ENCODE data around the gene TMEM191C. TPM values are rescaled to one million over a fixed set of nuclear protein-coding genes. Genes with fewer than 3 reads are reported as not detected.

TMEM191C gene
- total and polyA plus RNA-seq, 2 of the 13 experiments (the other 11 are each of a cell fraction or from before 2014, with no cell fraction given) = 1.2 to 2.9 TPM

- TF ChIP-seq NFE2L1 (CRISPR knock-in tag; IDR thresholded peaks at IDR 0.05; ENCODE audit: borderline replicate concordance) (no peak), PBX3 (CRISPR knock-in tag; IDR thresholded peaks at IDR 0.05; ENCODE audit: borderline replicate concordance) (no peak), PLSCR1 (CRISPR knock-in tag; IDR thresholded peaks at IDR 0.05; ENCODE audit: borderline replicate concordance) (no peak), NRL (CRISPR knock-in tag; IDR thresholded peaks at IDR 0.05; ENCODE audit: borderline replicate concordance) (peak; percentile 44), SNAPC2 (CRISPR knock-in tag; IDR thresholded peaks at IDR 0.05) (no peak), UBTF (CRISPR knock-in tag; IDR thresholded peaks at IDR 0.05) (peak; percentile 66), MTA1 (CRISPR knock-in tag; IDR thresholded peaks at IDR 0.05; ENCODE audit: borderline replicate concordance) (peak; percentile 92), MXD4 (CRISPR knock-in tag; IDR thresholded peaks at IDR 0.05) (0 out of 2 replicates have a peak, but pooled peaks have one; percentile 18), FOXA1 (IDR thresholded peaks at IDR 0.05) (peak; percentile 71), FOXA1 (CRISPR knock-in tag; IDR thresholded peaks at IDR 0.05) (peak; percentile 97), ETV5 (CRISPR knock-in tag; IDR thresholded peaks at IDR 0.05; ENCODE audit: borderline replicate concordance) (peak; percentile 40; the same call in 1 of the 2 replicates), ZBTB40 (IDR thresholded peaks at IDR 0.05) (no peak), ZBTB40 (CRISPR knock-in tag; IDR thresholded peaks at IDR 0.05) (peak; percentile 92), KMT2B (CRISPR knock-in tag; IDR thresholded peaks at IDR 0.05) (peak; percentile 44), ZSCAN12 (CRISPR knock-in tag; IDR thresholded peaks at IDR 0.05) (no peak), RBM22 (optimal IDR thresholded peaks at IDR 0.05; ENCODE audit: low read length) (peak; percentile 81)
Measured at GRCh38 chr22:21457023-21457787, 10.0 kb upstream of the TMEM191C start (continued).

All from HepG2 (cell line).